Measurements from ENCODE around the gene BRI3.

DNA sequence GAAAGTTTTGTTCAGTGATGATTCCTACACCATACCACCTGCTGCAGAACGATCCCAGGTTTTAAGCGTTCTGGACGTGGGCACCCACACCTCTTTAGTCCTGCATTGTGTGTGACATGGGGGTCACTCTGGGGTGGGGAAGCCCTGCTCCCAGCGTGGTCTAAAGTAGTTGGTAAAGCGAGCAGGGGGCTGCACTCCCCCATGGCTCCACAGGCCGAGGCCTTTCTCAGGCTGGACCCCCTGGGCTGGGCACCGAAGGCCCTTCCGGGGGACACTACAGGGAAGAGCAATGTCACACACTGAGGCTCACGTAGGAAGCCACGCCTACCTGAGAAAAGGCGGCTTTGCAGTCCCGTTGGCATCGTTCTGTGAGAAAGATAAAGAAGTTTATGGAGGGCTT lies 12.3 kb downstream of the BRI3 start:
- TF ChIP-seq, protein P1, sequence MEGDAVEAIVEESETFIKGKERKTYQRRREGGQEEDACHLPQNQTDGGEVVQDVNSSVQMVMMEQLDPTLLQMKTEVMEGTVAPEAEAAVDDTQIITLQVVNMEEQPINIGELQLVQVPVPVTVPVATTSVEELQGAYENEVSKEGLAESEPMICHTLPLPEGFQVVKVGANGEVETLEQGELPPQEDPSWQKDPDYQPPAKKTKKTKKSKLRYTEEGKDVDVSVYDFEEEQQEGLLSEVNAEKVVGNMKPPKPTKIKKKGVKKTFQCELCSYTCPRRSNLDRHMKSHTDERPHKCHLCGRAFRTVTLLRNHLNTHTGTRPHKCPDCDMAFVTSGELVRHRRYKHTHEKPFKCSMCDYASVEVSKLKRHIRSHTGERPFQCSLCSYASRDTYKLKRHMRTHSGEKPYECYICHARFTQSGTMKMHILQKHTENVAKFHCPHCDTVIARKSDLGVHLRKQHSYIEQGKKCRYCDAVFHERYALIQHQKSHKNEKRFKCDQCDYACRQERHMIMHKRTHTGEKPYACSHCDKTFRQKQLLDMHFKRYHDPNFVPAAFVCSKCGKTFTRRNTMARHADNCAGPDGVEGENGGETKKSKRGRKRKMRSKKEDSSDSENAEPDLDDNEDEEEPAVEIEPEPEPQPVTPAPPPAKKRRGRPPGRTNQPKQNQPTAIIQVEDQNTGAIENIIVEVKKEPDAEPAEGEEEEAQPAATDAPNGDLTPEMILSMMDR (IDR thresholded peaks at IDR 0.05; ENCODE audit: low read depth, low read length, poor library complexity, severe bottlenecking), result no peak
- no peak for TF ChIP-seq EZH2phosphoT487 (IDR thresholded peaks at IDR 0.05; ENCODE audit: borderline replicate concordance, low read length)
